GM19035 (cell line): ENCODE data around the gene RAN.
"Not testable (repeated sequence)": the region's sequence is repeated elsewhere in the genome, so short reads cannot be mapped to it uniquely, and the experiment has no call there.

Source experiments
- ATAC-seq: cut with Tn5 transposase; IDR thresholded peaks from one replicate; pipeline ENCODE4 v1.9.1; 2021; ENCODE audit not compliant: unreplicated experiment

RAN gene

DNA sequence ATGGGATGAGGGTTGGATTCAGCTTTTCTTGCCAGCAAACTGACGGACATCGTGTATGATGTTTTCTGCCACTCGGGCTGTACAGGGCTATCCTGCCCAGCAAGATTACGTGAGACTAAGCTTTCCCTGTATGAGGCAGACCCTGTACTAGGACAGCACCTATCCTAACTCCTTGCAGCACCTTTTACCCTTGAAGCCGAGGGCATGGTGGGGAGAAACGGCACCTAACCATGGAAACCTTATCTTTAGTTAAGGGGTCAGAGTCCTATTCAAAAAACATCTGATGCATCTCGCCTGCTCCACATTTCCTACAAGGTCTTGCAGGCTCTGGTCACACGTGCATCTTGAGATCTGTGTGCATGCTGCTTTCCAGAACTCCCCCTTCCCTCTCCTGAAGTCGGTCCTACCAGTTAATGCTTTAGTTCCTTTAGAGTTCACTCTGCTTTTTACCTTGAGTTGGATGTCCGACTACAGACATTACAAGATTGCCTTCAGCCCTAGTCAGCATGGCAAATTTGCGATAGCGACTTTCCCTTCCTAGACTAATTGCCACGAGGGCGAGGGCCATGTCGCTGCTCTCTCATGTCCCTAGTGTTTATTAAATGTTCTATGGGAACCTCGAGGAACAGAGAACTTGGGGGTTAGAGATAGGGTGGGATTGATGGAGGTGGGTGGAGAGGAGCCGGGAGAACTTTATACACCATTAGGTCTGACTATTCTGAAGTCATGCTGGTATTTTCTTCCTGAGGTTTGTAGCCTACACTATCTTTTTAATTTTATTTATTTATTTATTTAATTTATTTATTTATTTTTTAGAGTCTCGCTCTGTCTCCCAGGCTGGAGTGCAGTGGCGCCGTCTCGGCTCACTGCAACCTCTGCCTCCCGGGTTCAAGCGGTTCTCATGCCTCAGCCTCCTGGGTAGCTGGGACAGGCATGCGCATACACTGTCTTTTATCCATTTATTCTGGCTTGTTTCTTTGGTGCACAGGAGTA, 6.6 kb downstream of the RAN start:
- no peak for ATAC-seq

DNA sequence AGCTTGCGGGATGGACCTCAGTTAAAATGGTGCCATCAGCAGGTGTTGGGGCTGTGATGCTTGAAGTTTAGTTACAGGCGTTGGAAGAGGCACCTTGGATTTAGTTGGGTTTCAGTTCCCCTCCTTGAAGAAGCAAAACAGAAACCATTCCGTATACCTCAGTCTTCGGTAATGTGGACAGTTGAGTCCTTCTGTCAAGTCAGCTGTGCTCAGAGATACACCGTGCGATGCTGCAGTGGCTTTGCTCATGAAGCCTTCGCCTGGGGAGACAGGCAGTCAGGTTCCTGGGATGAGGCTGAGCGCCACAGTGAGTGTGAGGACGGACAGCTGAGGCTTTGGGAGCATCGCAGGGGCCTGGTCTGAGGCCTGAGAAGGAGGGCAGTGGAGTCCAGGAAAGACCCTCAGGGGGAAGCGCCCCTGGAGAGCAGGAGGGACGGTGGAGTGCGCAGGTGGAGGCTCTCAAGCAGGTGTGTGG, 7.4 kb downstream of the RAN start:
- peak; percentile 79 for ATAC-seq

DNA sequence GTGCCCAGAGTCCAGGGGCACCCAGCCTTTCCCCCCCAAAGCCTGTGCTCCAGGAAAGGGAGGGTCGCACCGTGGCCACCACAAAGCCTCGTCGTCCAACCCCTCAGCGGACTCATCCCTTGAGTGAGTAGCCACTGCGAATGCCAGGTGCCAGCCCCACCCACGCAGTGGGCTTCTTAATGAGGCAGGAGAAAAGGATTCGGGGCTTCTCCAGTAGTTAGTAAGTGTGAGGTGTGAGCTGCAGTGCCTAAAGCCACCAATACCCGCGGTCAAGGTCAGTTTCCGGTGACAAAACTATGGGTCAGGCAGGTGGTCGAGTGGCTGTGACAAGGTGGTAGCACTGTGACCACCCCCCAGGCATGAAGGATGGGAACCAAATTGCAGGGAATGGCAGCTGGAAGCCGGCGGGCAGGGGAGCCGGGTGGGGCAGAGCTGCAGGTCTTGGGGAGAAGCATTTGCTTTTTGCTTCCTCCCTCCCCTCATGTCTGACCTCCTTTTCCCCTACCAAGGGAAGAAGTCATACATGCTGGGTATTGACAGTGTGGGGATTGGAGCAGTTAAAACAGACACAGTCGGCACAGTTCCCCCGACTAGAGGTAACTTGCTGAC, 8.0 kb downstream of the RAN start:
- no peak for ATAC-seq

DNA sequence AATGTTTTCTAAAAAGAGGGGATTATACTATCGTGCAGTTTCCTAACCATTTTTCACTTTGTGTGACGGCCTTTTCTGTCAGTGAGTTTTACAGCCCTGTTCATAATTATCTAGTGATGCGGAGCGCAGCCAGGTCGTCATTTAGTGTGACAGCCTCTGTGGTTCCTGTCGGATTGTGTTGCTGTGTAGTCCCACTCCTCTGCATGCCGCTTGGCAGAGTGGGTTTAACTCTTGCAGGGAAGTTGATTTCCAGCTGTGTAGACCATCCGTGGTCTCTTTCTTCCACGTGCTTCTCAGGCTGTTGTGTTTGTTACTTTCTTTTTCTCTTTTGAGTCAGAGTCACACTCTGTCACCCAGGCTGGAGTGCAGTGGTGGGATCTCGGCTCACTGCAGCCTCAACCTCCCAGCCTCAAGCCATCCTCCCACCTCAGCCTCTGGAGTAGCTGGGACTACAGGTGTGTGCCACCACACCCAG, 8.6 kb downstream of the RAN start:
- ATAC-seq = no peak

DNA sequence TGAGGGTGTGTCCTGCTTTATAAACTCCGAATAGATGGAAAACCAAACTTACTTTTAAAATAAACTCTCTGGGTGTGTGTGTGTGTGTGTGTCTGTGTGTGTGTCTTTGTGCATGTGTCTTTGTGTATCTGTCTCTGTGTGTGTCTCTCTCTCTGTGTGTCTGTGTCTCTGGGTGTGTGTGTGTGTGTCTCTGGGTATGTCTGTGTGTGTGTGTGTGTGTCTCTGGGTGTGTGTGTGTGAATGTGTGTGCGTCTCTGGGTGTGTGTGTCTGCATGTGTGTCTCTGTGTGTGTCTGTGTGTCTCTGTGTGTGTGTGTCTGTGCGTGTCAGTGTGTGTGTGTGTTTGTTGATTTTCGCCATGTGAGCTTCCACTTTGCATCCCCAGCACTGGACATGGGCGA, 9.2 kb downstream of the RAN start:
- ATAC-seq = no peak

DNA sequence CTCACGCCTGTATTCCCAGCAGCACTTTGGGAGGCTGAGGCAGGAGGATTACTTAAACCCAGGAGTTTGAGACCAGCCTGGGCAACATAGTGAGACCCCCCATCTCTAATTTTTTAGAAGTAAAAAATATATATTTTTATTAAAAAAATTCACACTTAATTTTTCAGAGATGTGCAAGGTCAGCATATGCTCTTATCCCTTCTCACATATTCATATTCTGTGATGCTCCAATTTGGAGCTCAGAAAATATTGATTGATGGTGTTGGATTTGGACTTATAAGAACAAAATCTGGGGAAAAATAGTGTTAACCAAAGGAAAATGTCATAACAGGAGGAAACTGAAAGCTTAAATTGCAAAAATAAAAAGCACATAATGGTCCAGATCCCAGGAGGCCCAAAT, 9.7 kb downstream of the RAN start:
- ATAC-seq = no peak

DNA sequence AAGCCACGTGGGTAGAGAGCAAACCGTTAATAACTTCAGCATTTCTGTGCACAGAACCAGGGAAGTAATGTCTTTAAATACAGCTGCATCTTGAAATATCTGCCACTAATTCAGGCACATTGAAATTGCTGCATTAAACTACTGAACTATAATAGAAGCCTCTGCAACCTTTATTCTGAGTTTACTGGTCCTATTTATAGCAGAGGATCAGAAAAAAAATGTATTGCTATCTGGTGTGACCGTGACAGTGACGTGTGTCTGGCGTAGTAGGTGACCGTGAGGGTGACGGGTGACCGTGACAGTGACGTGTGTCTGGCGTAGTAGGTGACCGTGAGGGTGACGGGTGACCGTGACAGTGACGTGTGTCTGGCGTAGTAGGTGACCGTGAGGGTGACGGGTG, 15.3 kb downstream of the RAN start:
- not testable (repeated sequence) for ATAC-seq

DNA sequence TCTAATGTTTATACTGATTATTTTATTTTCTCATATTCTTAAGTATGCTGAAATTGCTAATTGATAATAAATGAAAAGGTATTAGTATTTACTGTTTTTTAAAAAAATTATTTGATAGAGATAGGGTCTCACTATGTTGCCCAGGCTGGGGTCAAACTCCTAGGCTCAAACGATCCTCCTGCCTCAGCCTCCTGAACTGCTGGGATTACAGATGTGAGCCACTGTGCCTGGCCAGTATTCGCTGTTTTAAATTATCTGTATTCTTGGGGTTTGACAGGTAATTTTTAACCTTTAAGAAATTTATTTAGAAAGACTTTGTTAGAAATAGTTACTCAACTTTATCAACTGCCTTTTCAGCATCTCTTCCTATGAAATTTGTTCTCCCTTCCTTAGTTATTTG, 32.2 kb downstream of the RAN start:
- no peak for ATAC-seq

DNA sequence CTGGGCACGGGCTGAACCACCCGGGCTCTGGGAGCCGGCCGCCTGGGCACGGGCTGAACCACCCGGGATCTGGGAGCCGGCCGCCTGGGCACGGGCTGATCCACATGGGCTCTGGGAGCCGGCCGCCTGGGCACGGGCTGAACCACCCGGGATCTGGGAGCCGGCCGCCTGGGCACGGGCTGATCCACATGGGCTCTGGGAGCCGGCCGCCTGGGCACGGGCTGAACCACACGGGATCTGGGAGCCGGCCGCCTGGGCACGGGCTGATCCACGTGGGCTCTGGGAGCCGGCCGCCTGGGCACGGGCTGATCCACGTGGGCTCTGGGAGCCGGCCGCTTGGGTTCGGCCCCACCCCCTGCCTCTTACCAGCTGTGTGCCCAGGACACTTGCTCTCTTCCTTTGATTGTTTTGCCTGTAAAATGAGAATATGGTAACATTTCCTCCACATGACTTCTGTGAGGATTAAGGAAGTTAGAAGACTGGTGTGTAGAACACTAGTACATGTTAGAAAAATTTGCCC, 33.1 kb downstream of the RAN start:
- not testable (repeated sequence) for ATAC-seq

DNA sequence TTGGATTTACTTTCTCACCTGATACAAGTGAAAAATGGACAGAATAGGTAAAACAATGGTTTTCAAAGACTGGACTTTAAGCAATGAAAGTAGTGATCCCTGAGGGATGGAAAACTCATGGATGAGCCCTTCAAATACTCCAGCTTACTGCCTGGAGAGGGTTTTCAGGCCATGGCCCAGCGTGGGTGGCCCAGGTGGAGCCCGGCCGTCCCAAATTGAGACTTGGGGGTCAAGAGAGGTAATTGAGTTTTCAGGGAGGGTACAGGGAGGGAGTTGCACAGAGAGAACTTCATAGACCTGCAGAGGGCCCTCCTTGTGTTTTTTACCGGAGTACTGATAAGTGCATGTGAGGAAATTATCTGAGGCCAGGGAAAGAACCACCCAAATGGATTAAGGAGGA, 37.2 kb downstream of the RAN start:
- ATAC-seq = no peak

DNA sequence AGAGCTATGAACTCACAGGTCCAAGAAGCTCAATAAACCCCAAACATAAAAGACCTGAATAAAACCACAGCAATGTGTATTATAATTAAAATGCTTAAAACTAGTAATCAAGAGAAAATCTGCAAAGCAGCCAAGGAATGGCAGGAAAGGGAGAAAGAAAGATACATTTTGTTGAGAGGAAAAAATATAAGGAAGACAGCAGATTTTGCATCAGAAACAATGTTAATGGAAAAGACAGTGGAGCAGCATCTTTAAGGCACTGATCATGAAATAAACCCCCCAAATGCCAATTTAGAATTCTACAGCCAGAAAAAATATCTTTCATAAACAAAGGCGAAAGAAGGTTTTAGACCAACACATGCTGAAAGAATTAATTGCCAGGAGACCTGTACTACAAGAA, 39.3 kb downstream of the RAN start:
- no peak for ATAC-seq

DNA sequence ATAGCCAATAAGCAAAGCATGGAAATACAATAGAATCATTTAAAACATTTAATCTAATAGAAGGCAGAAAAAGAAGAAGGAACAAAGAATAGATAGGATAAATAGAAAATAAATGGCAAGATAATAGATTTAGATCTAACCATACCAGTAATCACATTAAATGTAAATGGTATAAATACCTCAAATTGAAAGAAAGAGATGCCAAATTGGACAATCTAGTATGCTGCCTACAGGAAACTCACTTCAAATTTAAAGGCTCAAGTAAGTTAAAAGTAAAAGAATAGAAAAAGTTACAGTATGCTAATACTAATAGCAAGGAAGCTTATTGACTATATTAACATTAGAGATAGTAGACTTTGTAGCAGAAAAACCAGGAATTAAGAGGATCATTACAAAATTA, 40.1 kb downstream of the RAN start:
- no peak for ATAC-seq

DNA sequence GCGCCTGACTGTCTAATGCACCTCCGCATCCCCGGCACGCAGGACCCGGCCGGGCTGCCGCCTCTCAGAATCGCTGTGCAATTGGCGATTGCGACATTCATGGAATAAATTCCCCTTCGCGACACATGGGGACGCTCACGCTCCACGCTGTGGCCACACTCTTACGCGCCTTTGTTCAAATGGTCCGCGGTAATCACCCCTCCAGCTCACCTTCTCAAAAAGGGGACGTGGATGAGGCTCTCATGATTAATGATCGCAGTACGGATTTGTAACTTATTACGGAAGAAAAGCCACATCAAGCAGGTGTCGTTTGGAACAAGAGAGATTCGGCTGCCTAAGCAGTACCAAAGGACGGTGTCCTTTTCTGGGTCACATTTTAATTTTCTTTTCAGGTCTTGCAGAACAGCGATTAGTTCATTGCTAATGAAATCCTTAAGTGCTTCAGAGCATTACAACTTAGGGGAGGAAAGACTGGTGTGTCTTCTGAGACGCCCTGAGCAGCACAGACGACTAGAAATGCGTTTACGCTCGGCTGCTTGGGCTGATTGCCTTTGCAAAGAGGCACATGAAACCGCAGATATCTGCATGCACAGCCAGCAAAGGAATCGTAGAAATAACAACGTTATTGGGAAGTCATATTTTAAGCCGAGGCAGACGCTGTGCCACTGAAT, 44.5 kb downstream of the RAN start:
- ATAC-seq = no peak

DNA sequence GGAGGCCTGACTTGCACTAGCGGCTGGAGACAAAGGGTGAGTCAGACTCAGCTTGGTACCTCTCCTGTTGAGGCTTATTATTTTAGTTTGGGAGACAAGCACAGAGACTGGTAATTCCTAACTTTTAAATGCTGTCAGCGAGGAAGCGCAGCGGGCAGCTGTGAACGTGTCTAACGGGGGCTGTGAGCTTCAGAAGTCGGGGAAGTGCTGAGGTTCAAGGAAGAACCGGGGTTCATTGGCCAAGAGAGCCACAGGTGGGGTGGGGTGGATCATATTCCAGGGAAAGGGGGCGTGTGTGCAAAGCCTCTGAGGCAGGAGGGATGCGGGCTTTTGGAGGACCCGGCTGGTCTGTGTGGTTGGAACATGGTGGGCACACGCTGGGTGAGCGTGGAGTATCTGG, 45.7 kb downstream of the RAN start:
- ATAC-seq = no peak

DNA sequence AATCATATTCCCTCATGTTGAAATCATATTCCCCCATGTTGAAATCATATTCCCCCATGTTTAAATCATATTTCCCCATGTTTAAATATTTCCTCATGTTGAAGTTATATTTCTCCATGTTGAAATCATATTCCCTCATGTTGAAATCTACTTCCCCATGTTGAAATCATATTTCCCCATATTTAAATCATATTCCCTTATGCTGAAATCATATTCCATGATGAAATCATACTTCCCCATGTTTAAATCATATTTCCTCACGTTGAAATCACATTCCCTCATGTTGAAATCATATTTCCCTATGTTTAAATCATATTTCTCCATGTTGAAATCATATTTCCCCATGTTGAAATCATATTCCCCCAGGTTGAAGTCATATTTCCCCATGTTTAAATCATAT, 47.2 kb downstream of the RAN start:
- no peak for ATAC-seq

DNA sequence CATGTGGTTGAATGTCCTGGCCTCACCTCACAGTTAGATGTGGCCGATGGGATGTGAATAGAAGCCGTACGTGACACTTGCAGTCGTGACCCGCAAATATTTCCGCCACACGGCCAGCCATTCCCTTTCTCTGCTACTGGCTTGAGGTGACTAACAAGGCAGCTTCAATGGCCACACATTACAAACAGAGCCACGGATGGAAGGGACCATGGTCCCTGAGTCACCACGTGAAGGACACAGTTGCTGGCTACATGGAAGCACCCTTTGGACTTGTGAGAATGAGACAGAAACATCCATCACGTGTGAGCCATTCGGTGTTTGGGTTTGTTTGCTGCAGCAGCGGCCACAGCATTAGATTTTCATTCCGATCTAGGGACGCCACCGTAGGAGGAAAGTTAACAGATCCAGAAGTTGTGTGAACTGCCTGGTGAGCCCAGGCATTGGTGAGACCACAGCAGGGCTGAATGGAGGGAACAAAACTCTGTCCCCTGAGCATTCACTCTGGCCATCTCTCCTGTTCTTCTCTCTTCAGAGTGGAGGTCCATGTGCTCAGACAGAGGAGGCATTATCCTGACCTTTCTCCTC, 48.3 kb downstream of the RAN start:
- ATAC-seq = no peak

DNA sequence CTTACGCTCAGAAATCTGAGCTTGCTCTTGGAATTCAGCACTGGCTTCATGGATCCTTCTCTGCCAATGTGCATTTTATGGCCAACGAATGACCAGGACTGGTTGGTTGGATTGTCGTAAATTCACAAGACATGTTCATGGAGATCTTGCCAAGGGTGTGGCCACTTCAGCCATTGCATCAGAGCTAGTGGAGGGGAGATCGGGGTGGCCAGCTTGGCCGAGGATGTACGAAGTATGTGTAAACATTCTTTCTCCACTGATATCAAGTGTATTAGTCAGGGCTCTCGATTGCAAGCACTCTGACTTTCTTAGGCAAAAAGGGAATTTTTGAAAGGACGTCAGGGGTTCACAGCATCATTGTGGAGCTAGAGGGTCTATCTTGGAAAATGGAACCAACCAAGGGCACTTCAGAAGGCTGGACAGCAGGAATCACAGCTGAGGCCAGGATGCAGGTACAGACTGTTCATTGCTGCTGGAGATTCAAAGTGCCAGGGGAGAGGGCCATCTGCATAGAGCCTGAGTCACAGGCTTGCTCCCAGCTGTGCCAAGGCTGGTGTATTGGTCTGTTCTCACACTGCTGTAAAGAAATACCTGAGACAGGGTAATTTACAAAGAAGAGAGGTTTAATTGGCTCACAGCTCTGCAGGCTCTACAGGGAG, 49.0 kb downstream of the RAN start:
- no peak for ATAC-seq

DNA sequence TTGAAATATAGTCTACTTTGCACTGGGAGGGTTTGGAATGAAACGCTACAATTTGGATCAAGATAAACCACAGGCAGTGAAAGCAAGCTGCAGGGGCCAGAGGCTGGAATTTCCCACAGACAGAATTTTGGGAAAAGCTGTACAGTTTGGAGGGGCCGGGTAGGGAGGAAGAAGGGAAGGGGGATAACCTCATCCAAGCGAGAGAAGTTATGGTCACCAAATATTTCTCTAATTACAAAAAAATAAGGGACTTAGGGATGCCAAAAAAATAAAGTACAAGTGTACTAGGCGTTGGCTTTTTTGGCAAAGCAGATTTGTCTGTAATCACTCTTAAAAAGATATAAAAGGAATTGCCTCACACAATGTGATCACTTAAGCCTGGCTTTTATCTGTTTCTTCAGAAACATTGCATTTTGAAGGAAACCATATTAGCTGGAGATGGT, 50.7 kb downstream of the RAN start:
- ATAC-seq = no peak

DNA sequence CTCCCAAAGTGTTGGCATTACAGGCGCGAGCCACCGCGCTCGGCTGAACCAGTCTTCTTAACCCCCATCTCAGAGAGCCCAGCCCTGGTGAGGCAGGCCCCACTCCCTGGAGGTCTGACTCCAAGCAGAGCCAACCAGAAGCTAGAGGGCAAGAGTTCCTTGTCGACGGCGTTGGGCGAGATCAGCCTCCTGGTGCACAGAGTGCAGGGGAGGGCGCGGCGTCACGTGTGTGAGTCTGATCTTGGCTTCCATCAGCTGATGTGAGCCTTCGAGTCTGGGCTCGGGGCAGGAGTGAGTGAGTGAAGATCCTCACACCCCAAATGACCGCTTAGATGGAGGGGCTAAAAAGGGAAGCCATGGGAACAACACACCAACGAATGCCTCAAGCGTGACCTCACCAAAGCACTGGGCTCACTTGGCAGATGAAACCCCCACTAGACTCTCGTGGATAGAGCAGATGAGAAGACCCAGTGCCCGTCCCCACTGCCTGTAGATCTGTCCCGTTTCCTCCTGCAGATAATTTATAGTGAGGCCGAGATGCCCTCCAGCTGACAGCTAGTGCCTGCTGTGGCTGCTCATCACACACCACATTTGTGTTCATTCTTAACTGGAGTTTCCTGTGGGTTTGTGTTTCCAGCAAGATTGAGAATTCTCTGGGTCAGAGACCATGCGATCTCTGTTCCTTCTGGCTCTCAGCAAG, 53.2 kb downstream of the RAN start:
- ATAC-seq = no peak

DNA sequence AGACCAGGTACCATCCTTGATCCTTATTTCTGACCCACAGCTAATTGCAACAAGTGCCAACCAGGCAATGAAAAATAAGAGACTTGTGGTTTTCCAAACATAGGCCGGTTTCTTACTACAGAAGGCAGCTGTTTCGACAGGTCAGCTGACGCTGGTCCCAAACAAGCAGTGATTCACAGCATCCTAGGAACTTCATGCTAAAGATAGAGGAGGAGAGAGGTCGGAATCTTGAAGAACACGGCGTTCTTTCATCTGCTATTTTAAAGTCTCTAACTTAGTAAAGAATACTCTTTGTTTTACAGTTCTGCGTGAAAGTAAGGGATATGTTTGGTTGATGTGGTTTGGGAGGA, 53.8 kb downstream of the RAN start:
- no peak for ATAC-seq
